SK-N-SH treated with all-trans-retinoic acid at 6 μM for 48 hours (cell line): ENCODE measurements around the gene PLXNA3.

Source experiments
- ARNTL ChIP-seq: fragments of 450-650 bp; formaldehyde crosslinking; IDR thresholded peaks from 2 replicates; pipeline ENCODE4 v1.5.0; 2020; ENCODE audit warnings: low read depth, mild to moderate bottlenecking, moderate library complexity, borderline replicate concordance
- BACH2 ChIP-seq: fragments of 250-450 bp; sonication (Bioruptor Pico); IDR thresholded peaks from 2 replicates; pipeline ENCODE4 v1.9.0; 2021; ENCODE audit warnings: mild to moderate bottlenecking, borderline replicate concordance
- ESRRG ChIP-seq: fragments of 250-450 bp; sonication (Bioruptor Pico); IDR thresholded peaks from 2 replicates; pipeline ENCODE4 v1.6.1; 2021; ENCODE audit warnings: mild to moderate bottlenecking
- RARB ChIP-seq: fragments of 250-450 bp; sonication (Bioruptor Pico); IDR thresholded peaks from 2 replicates; pipeline ENCODE4 v1.8.0; 2021; ENCODE audit warnings: mild to moderate bottlenecking, moderate library complexity
- SNAI2 ChIP-seq: fragments of 250-450 bp; sonication (Bioruptor Pico); IDR thresholded peaks from 2 replicates; pipeline ENCODE4 v1.5.0; 2020; ENCODE audit warnings: mild to moderate bottlenecking, moderate library complexity
- TCF4 ChIP-seq: fragments of 250-450 bp; sonication (Bioruptor Pico); IDR thresholded peaks from 2 replicates; pipeline ENCODE4 v1.8.0; 2021; ENCODE audit warnings: mild to moderate bottlenecking, moderate library complexity, borderline replicate concordance
- ZFP30 ChIP-seq: fragments of 450-650 bp; formaldehyde crosslinking; IDR thresholded peaks from 2 replicates; pipeline ENCODE4 v1.5.0; 2022; ENCODE audit warnings: mild to moderate bottlenecking, moderate library complexity
- ZNF70 ChIP-seq: fragments of 450-650 bp; formaldehyde crosslinking; IDR thresholded peaks from 2 replicates; pipeline ENCODE4 v1.5.0; 2020; ENCODE audit warnings: mild to moderate bottlenecking, moderate library complexity
- ZNF8 ChIP-seq: fragments of 450-650 bp; formaldehyde crosslinking; IDR thresholded peaks from 2 replicates; pipeline ENCODE4 v1.5.0; 2020; ENCODE audit warnings: mild to moderate bottlenecking, moderate library complexity
- TF ChIP-seq, protein P1 (sequence below): fragments of 250-450 bp; sonication (Bioruptor Pico); IDR thresholded peaks from 2 replicates; pipeline ENCODE4 v1.8.0; 2020; ENCODE audit warnings: mild to moderate bottlenecking, moderate library complexity, borderline replicate concordance
- TF ChIP-seq, protein P2 (sequence below): fragments of 250-450 bp; sonication (Bioruptor Pico); IDR thresholded peaks from 2 replicates; pipeline ENCODE4 v1.5.1; 2021; ENCODE audit warnings: mild to moderate bottlenecking, moderate library complexity

DNA sequence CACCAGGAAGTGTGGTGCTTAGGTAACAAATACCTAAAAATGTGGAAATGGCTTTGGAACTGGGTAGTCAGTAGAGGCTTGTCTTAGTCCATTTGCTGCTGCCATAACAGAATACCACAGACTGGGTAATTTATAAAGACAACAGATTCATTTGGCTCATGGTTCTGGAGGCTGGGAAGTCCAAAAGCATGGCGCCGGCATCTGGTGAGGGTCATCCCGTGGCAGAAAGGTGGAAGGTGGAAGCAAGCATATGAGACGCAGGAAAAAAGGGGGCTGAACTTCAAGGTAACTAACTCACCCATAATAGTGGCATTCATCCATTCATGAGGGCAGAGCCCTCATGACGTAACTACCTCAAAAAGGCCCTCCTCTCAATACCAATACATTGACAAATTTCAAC is 51.4 kb downstream of the PLXNA3 start:
- TF ChIP-seq, protein P1, sequence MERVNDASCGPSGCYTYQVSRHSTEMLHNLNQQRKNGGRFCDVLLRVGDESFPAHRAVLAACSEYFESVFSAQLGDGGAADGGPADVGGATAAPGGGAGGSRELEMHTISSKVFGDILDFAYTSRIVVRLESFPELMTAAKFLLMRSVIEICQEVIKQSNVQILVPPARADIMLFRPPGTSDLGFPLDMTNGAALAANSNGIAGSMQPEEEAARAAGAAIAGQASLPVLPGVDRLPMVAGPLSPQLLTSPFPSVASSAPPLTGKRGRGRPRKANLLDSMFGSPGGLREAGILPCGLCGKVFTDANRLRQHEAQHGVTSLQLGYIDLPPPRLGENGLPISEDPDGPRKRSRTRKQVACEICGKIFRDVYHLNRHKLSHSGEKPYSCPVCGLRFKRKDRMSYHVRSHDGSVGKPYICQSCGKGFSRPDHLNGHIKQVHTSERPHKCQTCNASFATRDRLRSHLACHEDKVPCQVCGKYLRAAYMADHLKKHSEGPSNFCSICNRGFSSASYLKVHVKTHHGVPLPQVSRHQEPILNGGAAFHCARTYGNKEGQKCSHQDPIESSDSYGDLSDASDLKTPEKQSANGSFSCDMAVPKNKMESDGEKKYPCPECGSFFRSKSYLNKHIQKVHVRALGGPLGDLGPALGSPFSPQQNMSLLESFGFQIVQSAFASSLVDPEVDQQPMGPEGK, result no peak
- no peak for TF ChIP-seq TCF4 (CRISPR knock-in tag)
- TF ChIP-seq ZNF70 (CRISPR knock-in tag), result no peak
- no peak for TF ChIP-seq SNAI2 (CRISPR knock-in tag)
- no peak for TF ChIP-seq ARNTL (CRISPR knock-in tag)
- TF ChIP-seq ZFP30 (CRISPR knock-in tag), result no peak
- TF ChIP-seq BACH2 (CRISPR knock-in tag), result no peak
- TF ChIP-seq ESRRG, result no peak
- TF ChIP-seq, protein P2, sequence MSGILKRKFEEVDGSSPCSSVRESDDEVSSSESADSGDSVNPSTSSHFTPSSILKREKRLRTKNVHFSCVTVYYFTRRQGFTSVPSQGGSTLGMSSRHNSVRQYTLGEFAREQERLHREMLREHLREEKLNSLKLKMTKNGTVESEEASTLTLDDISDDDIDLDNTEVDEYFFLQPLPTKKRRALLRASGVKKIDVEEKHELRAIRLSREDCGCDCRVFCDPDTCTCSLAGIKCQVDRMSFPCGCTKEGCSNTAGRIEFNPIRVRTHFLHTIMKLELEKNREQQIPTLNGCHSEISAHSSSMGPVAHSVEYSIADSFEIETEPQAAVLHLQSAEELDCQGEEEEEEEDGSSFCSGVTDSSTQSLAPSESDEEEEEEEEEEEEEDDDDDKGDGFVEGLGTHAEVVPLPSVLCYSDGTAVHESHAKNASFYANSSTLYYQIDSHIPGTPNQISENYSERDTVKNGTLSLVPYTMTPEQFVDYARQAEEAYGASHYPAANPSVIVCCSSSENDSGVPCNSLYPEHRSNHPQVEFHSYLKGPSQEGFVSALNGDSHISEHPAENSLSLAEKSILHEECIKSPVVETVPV, result no peak
- no peak for TF ChIP-seq RARB
- no peak for TF ChIP-seq ZNF8 (CRISPR knock-in tag)
